Hepatocyte (in vitro differentiated cells): Measurements from ENCODE around the gene GTPBP1. TPM values are rescaled to one million over a fixed set of nuclear protein-coding genes. Genes with fewer than 3 reads are reported as not detected.

ENCODE experiments used
- DNase-seq: peaks from one replicate; pipeline ENCODE4 v3.0.0-alpha.2; 2016; ENCODE audit warnings: low spot score
- H2AFZ ChIP-seq: fragments of 200-600 bp; sonication (generic); 2 replicates; pipeline ENCODE4 v1.6.0; 2016; ENCODE audit warnings: antibody characterized with exemption, mild to moderate bottlenecking
- H3K27ac ChIP-seq: fragments of 200-600 bp; sonication (generic); 2 replicates; pipeline ENCODE4 v1.5.1; 2016; ENCODE audit warnings: mild to moderate bottlenecking
- H3K27me3 ChIP-seq: fragments of 200-600 bp; sonication (generic); 2 replicates; pipeline ENCODE4 v1.6.1; 2016
- H3K36me3 ChIP-seq: fragments of 200-600 bp; sonication (generic); replicated peaks from 2 replicates; pipeline ENCODE4 v1.5.1; 2016; ENCODE audit warnings: low read depth; ENCODE audit not compliant: insufficient read depth
- H3K4me1 ChIP-seq: fragments of 200-600 bp; sonication (generic); 2 replicates; pipeline ENCODE4 v1.5.1; 2016; ENCODE audit warnings: mild to moderate bottlenecking, moderate library complexity; ENCODE audit not compliant: insufficient read depth
- H3K4me2 ChIP-seq: fragments of 200-600 bp; sonication (generic); 2 replicates; pipeline ENCODE4 v1.6.0; 2016
- H3K4me3 ChIP-seq: fragments of 200-600 bp; sonication (generic); 2 replicates; pipeline ENCODE4 v1.5.1; 2016; ENCODE audit warnings: mild to moderate bottlenecking
- H3K79me2 ChIP-seq: fragments of 200-600 bp; sonication (generic); 2 replicates; pipeline ENCODE4 v1.6.0; 2017; ENCODE audit warnings: mild to moderate bottlenecking
- H3K9me2 ChIP-seq: fragments of 200-600 bp; sonication (generic); replicated peaks from 2 replicates; pipeline ENCODE4 v1.6.0; 2017; ENCODE audit warnings: mild to moderate bottlenecking; ENCODE audit not compliant: insufficient read depth
- H3K9me3 ChIP-seq: fragments of 200-600 bp; sonication (generic); 2 replicates; pipeline ENCODE4 v1.5.1; 2016; ENCODE audit warnings: low read depth, mild to moderate bottlenecking
- H4K20me1 ChIP-seq: fragments of 200-600 bp; sonication (generic); 2 replicates; pipeline ENCODE4 v1.6.0; 2016; ENCODE audit warnings: mild to moderate bottlenecking; ENCODE audit not compliant: insufficient read depth, poor library complexity, severe bottlenecking
- CTCF ChIP-seq: fragments of 200-600 bp; sonication (generic); IDR thresholded peaks from 2 replicates; pipeline ENCODE4 v1.5.1; 2016; ENCODE audit warnings: antibody characterized with exemption, mild to moderate bottlenecking; ENCODE audit not compliant: poor library complexity
- EZH2 ChIP-seq: fragments of 200-600 bp; sonication (generic); IDR thresholded peaks from 2 replicates; pipeline ENCODE4 v1.6.1; 2016; ENCODE audit warnings: antibody characterized with exemption, mild to moderate bottlenecking, borderline replicate concordance
- EZH2phosphoT487 ChIP-seq: fragments of 200-600 bp; sonication (generic); IDR thresholded peaks from one replicate; pipeline ENCODE4 v1.6.1; 2018; ENCODE audit warnings: antibody characterized with exemption, mild to moderate bottlenecking, low read depth, moderate library complexity; ENCODE audit not compliant: unreplicated experiment, severe bottlenecking
- WGBS: methylation state at CpG from one replicate; pipeline ENCODE4 v1.1.6; 2016; ENCODE audit warnings: low lambda C conversion rate; ENCODE audit errors: missing lambda C conversion rate; 5-methylcytosine and 5-hydroxymethylcytosine counted together
- polyA plus RNA-seq: library from polyadenylated mRNA; unstranded; fragments of >200 nt; fragmentation: Nextera tagmentation; extraction: Ambion mirVana; gene quantifications from 2 replicates; pipeline ENCODE4 v1.2.1, GENCODE V29; 2016
- total RNA-seq: library from RNA; depleted of rRNA; stranded (reverse); fragments of >200 nt; gene quantifications from 2 replicates; pipeline ENCODE4 v1.2.3, GENCODE V29; 2014

The GTPBP1 gene
- total and polyA plus RNA-seq, 2 experiments from 2014 or later = 28.6 to 36.8 TPM

GRCh38 chr22:38727123-38727522, 21.4 kb downstream of the GTPBP1 start:
- Histone ChIP-seq H3K4me1 (no peaks in the 10 kb centered on the region), H2AFZ (no peak overlapping the region), H3K36me3 (no peaks in the 10 kb centered on the region), H3K27ac (no peak overlapping the region), H3K4me3 (no peak overlapping the region), H3K27me3 (no peaks in the 10 kb centered on the region), H4K20me1 (no peaks in the 10 kb centered on the region), H3K9me3 (no peaks in the 10 kb centered on the region), H3K4me2 (no peak overlapping the region), H3K79me2 (no peaks in the 10 kb centered on the region), H3K9me2 (no peaks in the 10 kb centered on the region)
- WGBS = 99% methylated on average over 12 of the region's 12 CpGs
- no peak for DNase-seq
- TF ChIP-seq EZH2phosphoT487 (no peak), CTCF (no peak), EZH2 (no peak)

DNA sequence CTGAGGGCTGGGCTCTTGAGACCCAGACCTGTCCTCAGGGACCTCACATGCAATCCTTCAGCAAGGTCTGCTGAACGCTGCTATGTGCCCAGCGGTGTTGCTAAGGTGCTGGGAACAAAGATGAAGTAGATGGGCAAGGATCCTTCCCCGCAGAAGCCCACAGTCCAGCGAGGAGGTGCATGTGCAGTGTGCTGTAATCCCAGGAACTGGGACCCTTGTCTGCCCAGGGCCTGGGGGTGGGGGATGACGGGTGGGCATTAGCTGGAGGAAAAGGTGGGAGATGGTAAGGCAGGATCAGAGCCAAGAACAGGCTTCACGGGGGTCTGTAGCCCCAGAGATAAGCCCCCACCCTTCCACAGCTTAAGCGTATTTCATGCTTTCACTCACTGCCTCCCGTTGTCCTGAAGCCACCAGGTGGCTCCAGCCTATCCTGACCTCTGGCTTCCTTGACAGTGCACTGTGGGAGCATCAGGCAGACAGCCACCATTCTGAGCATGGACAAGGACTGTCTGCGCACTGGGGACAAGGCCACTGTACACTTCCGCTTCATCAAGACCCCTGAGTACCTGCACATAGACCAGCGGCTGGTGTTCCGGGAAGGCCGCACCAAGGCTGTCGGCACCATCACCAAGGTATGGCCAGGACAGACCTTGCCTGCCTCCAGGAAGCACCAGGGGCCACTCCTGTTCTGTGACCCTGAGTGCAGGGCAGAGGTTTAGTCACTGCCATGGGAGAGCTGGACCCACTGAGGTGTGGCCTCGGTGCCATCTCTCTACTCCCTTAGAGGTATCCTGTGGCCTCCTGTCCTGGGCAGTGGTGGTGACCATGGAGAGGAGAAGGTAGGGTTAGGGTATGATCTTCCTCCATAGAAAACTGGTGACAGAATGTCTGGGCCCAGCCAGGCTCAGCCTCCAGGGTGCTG, 22.0 kb downstream of the GTPBP1 start:
- H3K27me3 ChIP-seq = no peaks in the 10 kb centered on the region
- no peaks in the 10 kb centered on the region for H4K20me1 ChIP-seq
- no peaks in the 10 kb centered on the region for H3K36me3 ChIP-seq
- 96% methylated on average over 15 of the region's 15 CpGs for WGBS
- H3K9me2 ChIP-seq = no peaks in the 10 kb centered on the region
- no peaks in the 10 kb centered on the region for H3K9me3 ChIP-seq
- H3K4me3 ChIP-seq = no peak overlapping the region
- DNase-seq = no peak
- H3K4me1 ChIP-seq = no peaks in the 10 kb centered on the region
- no peak overlapping the region for H3K4me2 ChIP-seq
- no peak overlapping the region for H2AFZ ChIP-seq
- H3K79me2 ChIP-seq = no peaks in the 10 kb centered on the region
- no peak for TF ChIP-seq EZH2
- H3K27ac ChIP-seq = no peak overlapping the region

- no peaks in the 10 kb centered on the region for H4K20me1 ChIP-seq
- H3K27me3 ChIP-seq = no peaks in the 10 kb centered on the region
- H3K36me3 ChIP-seq = no peaks in the 10 kb centered on the region
- H3K4me1 ChIP-seq = no peaks in the 10 kb centered on the region
- WGBS = 98% methylated on average over 18 of the region's 18 CpGs
- no peak for TF ChIP-seq EZH2phosphoT487
- no peak for TF ChIP-seq CTCF
- no peak for TF ChIP-seq EZH2
- H3K9me2 ChIP-seq = no peaks in the 10 kb centered on the region
- no peaks in the 10 kb centered on the region for H3K9me3 ChIP-seq
- no peaks in the 10 kb centered on the region for H3K79me2 ChIP-seq
- H3K27ac ChIP-seq = no peak overlapping the region
- DNase-seq = no peak
- no peak overlapping the region for H3K4me2 ChIP-seq
- no peak overlapping the region for H3K4me3 ChIP-seq
- H2AFZ ChIP-seq = no peak overlapping the region
Measured at GRCh38 chr22:38728871-38729796, 23.4 kb downstream of the GTPBP1 start.

GRCh38 chr22:38729946-38730345, 24.2 kb downstream of the GTPBP1 start:
- H3K36me3 ChIP-seq = no peaks in the 10 kb centered on the region
- 96% methylated on average over 6 of the region's 6 CpGs for WGBS

More at GRCh38 chr22:38729946-38730345, 24.2 kb downstream of the GTPBP1 start:
- Histone ChIP-seq H2AFZ (no peak overlapping the region), H3K4me1 (no peaks in the 10 kb centered on the region), H3K4me3 (no peak overlapping the region), H3K9me3 (no peaks in the 10 kb centered on the region), H3K27me3 (no peaks in the 10 kb centered on the region), H4K20me1 (no peaks in the 10 kb centered on the region), H3K27ac (no peak overlapping the region), H3K4me2 (no peak overlapping the region), H3K9me2 (no peaks in the 10 kb centered on the region), H3K79me2 (no peaks in the 10 kb centered on the region)
- DNase-seq = no peak
- TF ChIP-seq CTCF (no peak), EZH2 (no peak)
